GM10266 (cell line): ENCODE data around the gene ATXN10.
"Not testable (repeated sequence)": the region's sequence is repeated elsewhere in the genome, so short reads cannot be mapped to it uniquely, and the experiment has no call there.

Experiments used
- DNase-seq: peaks from one replicate; pipeline ENCODE4 v3.0.0; 2012; ENCODE audit errors: extremely low spot score
- CTCF ChIP-seq: IDR thresholded peaks from 2 replicates; pipeline ENCODE4 v1.5.1; 2012; ENCODE audit warnings: mild to moderate bottlenecking, low read depth; ENCODE audit not compliant: control insufficient read depth, insufficient read depth; ENCODE audit errors: missing control alignments

ATXN10 gene

GRCh38 chr22:45671783-45672563 is at the start of gene ATXN10:
TSS of gene ATXN10 (plus strand) at chr22:45671834. CDS start at chr22:45672064, 230 bp downstream.
- no peak for TF ChIP-seq CTCF
- peak; percentile 85 for DNase-seq

GRCh38 chr22:45621836-45622600 is 49.6 kb upstream of the ATXN10 start:
- no peak for TF ChIP-seq CTCF
- no peak for DNase-seq

- not testable (repeated sequence) for DNase-seq
These were observed 48.0 kb upstream of the ATXN10 start for GRCh38 chr22:45623464-45624145.

- no peak for TF ChIP-seq CTCF
- DNase-seq, result no peak
These were observed 45.4 kb upstream of the ATXN10 start for GRCh38 chr22:45626198-45626651.

- DNase-seq, result no peak
- TF ChIP-seq CTCF, result no peak
These were observed 44.0 kb upstream of the ATXN10 start for GRCh38 chr22:45627489-45628233.

GRCh38 chr22:45628515-45628914 is 43.1 kb upstream of the ATXN10 start:
- no peak for DNase-seq
- no peak for TF ChIP-seq CTCF
